Loucy (cell line): ENCODE measurements around the gene ANO10.

Experiments
- H2AFZ ChIP-seq: fragments of 200-600 bp; sonication (generic); 2 replicates; pipeline ENCODE4 v1.6.0; 2016; ENCODE audit warnings: antibody characterized with exemption, mild to moderate bottlenecking, low read length, moderate library complexity
- H3F3A ChIP-seq: fragments of 200-600 bp; 2 replicates; pipeline ENCODE4 v1.6.0; 2016; ENCODE audit warnings: antibody characterized with exemption, low read depth, mild to moderate bottlenecking
- H3K27me3 ChIP-seq: fragments of 200-600 bp; sonication (generic); 2 replicates; pipeline ENCODE4 v1.6.1; 2014; ENCODE audit warnings: low read length, mild to moderate bottlenecking; ENCODE audit not compliant: insufficient read depth, poor library complexity, severe bottlenecking
- H3K36me3 ChIP-seq: fragments of 200-600 bp; sonication (generic); 2 replicates; pipeline ENCODE4 v1.6.1; 2016; ENCODE audit warnings: low read length; ENCODE audit not compliant: insufficient read depth
- H3K4me1 ChIP-seq: fragments of 200-600 bp; sonication (generic); 2 replicates; pipeline ENCODE4 v1.5.1; 2014; ENCODE audit warnings: low read length, mild to moderate bottlenecking; ENCODE audit not compliant: insufficient read depth, poor library complexity, severe bottlenecking
- H3K4me2 ChIP-seq: fragments of 200-600 bp; sonication (generic); 2 replicates; pipeline ENCODE4 v1.6.0; 2014; ENCODE audit warnings: antibody characterized with exemption, low read length, low read depth, mild to moderate bottlenecking; ENCODE audit not compliant: poor library complexity, severe bottlenecking
- H3K4me3 ChIP-seq: fragments of 200-600 bp; sonication (generic); 2 replicates; pipeline ENCODE4 v1.5.1; 2014; ENCODE audit warnings: low read length, mild to moderate bottlenecking, mixed read lengths; ENCODE audit not compliant: poor library complexity, severe bottlenecking
- H3K79me2 ChIP-seq: fragments of 200-600 bp; sonication (generic); 2 replicates; pipeline ENCODE4 v1.6.1; 2014; ENCODE audit warnings: low read length; ENCODE audit not compliant: insufficient read depth
- H3K9ac ChIP-seq: fragments of 200-600 bp; sonication (generic); 2 replicates; pipeline ENCODE4 v1.6.0; 2014; ENCODE audit warnings: mild to moderate bottlenecking, low read depth, low read length, moderate library complexity; ENCODE audit not compliant: poor library complexity, severe bottlenecking
- H3K9me2 ChIP-seq: fragments of 200-600 bp; sonication (generic); replicated peaks from 2 replicates; pipeline ENCODE4 v1.6.1; 2016; ENCODE audit warnings: low read depth, low read length, mixed read lengths
- H3K9me3 ChIP-seq: fragments of 200-600 bp; sonication (generic); 2 replicates; pipeline ENCODE4 v1.6.1; 2014; ENCODE audit warnings: mild to moderate bottlenecking, antibody characterized with exemption, low read length, low read depth; ENCODE audit not compliant: insufficient read depth
- H4K20me1 ChIP-seq: fragments of 200-600 bp; sonication (generic); 2 replicates; pipeline ENCODE4 v1.6.0; 2014; ENCODE audit warnings: antibody characterized with exemption, low read length, mild to moderate bottlenecking; ENCODE audit not compliant: insufficient read depth, poor library complexity, severe bottlenecking
- CTCF ChIP-seq: fragments of 200-600 bp; sonication (generic); conservative IDR thresholded peaks from 2 replicates; pipeline ENCODE4 v1.5.1; 2014; ENCODE audit warnings: mild to moderate bottlenecking, antibody characterized with exemption, low read length
- EZH2phosphoT487 ChIP-seq: fragments of 200-600 bp; IDR thresholded peaks from 2 replicates; pipeline ENCODE4 v1.6.1; 2018; ENCODE audit warnings: antibody characterized with exemption, mild to moderate bottlenecking, moderate library complexity, borderline replicate concordance

The ANO10 gene

DNA sequence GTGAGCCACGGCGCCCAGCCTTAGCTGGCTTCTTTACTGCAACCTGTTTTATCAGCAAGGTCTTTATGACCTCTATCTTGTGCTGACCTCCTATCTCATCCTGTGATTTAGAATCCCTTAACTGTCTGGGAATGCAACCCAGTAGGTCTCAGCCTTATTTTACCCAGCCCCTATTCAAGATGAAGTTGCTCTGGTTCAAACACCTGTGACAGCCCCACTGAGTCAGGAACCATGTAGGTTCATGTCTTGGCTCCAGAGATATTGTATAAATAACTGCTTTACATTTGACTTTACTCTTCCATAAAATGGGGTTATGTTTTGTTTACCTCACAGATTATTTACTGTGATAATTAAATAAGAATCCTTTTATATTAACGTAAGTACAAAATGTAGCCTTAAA lies 27.1 kb upstream of the ANO10 start:
- H3F3A ChIP-seq = no peaks in the 10 kb centered on the region
- no peak overlapping the region for H3K4me2 ChIP-seq
- no peaks in the 10 kb centered on the region for H3K9me3 ChIP-seq
- H3K9me2 ChIP-seq = no peaks in the 10 kb centered on the region
- no peaks in the 10 kb centered on the region for H3K27me3 ChIP-seq
- H2AFZ ChIP-seq = no peak overlapping the region
- H3K79me2 ChIP-seq = no peaks in the 10 kb centered on the region
- H4K20me1 ChIP-seq = no peaks in the 10 kb centered on the region
- no peaks in the 10 kb centered on the region for H3K4me1 ChIP-seq
- no peaks in the 10 kb centered on the region for H3K36me3 ChIP-seq
- TF ChIP-seq CTCF (no peak), EZH2phosphoT487 (no peak)
- no peak overlapping the region for H3K9ac ChIP-seq
- no peak overlapping the region for H3K4me3 ChIP-seq

DNA sequence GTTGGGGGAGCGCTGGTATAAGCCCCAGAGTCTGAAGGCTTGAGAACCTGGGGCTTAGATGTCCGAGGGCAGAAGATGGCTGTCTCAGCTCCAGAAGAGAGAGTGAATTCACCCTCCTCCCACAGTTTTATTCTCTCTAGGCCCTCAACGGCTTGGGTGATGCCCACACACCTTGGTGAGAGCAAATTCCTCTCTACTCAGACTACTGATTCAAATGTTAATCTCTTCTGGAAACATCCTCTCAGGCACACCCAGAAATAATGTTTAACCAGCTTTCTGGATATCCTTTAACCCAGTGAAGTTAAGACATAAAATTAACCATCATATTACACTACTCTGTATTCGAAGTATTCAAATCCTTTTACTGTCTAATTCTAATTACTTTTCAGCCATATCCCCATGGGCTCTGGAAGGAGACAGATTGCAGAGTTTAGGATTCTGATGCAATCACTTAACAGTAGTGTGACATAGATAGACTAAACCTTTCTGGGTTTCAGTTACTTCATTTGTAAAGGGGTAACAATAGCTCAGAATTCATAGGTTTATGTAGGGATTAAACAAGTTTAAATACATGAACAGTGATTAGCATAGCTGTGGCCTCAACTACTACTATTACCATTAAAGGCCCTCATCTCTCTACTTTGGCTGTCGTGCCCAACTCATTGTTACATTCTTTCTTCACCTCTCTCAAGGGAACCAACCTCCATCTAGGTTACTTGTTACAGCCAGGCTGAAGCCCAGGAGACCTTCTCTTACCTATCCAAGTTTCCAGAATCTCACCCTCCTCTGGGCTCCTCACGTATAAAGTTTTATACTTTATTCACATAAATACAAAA lies 25.7 kb upstream of the ANO10 start:
- TF ChIP-seq CTCF = no peak
- no peak for TF ChIP-seq EZH2phosphoT487
- H3K4me1 ChIP-seq = no peaks in the 10 kb centered on the region
- no peak overlapping the region for H3K4me3 ChIP-seq
- no peak overlapping the region for H2AFZ ChIP-seq
- H3K36me3 ChIP-seq = no peaks in the 10 kb centered on the region
- H3K4me2 ChIP-seq = no peak overlapping the region
- no peaks in the 10 kb centered on the region for H3K79me2 ChIP-seq
- no peaks in the 10 kb centered on the region for H3K9me3 ChIP-seq
- no peaks in the 10 kb centered on the region for H3K27me3 ChIP-seq
- no peaks in the 10 kb centered on the region for H4K20me1 ChIP-seq
- no peak overlapping the region for H3K9ac ChIP-seq
- no peaks in the 10 kb centered on the region for H3K9me2 ChIP-seq
- no peaks in the 10 kb centered on the region for H3F3A ChIP-seq

DNA sequence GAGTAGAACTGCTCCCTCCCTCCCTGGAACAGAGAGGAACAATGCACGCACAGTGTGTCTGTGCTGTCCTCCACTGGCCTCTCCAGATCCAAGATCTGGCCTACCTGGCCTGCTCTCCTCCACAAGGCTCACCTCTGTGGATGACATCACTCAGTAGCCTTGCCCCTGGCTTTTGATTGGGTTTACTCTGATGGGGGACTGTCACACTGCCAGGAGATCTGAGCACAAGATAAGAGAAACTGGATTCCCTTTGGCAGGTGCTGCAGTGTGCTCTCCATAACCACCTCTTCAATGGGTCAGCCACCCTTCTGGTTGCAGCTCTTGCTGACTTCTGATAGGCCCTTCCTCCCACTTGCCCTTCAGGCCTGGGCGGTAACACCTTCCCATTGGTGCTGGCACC lies 22.6 kb upstream of the ANO10 start:
- Histone ChIP-seq H3K9me2 (no peaks in the 10 kb centered on the region), H3K9ac (no peak overlapping the region), H3K36me3 (no peaks in the 10 kb centered on the region), H3K79me2 (no peaks in the 10 kb centered on the region), H3K4me2 (no peak overlapping the region), H4K20me1 (no peaks in the 10 kb centered on the region), H3K4me3 (no peak overlapping the region), H3K9me3 (no peaks in the 10 kb centered on the region), H2AFZ (no peak overlapping the region), H3K27me3 (no peaks in the 10 kb centered on the region), H3K4me1 (no peaks in the 10 kb centered on the region), H3F3A (no peaks in the 10 kb centered on the region)
- no peak for TF ChIP-seq CTCF
